Right lung (tissue), 10 donors: ENCODE data around the gene MAT1A. TPM values are rescaled to one million over a fixed set of nuclear protein-coding genes. Genes with fewer than 3 reads are reported as not detected.
A peak's percentile ranks its signal among the peaks of the same experiment; 100 is the strongest.
"Not testable (repeated sequence)": the region's sequence is repeated elsewhere in the genome, so short reads cannot be mapped to it uniquely, and the experiment has no call there.

ENCODE experiments used
- DNase-seq, 2 donors: peaks; one replicate each; pipeline ENCODE4 v3.0.0-alpha.2; 2013
- long read RNA-seq, 8 donors: transcript quantifications; one replicate each; lab custom pipeline, GENCODE V29; 2026
- polyA plus RNA-seq, 5 donors: library from polyadenylated mRNA; unstranded; fragments of 120-200 nt; gene quantifications; one replicate each; pipeline versions ENCODE4 v1.2.1 to v1.2.3, GENCODE V29; 2013; ENCODE audit warnings: inconsistent platforms in 1 of 5, low replicate concordance in 1 of 5; ENCODE audit not compliant: insufficient read length in 5 of 5, insufficient read depth in 1 of 5

The MAT1A gene
- under 1 TPM; 0.51 to 0.90 (median 0.60) TPM for polyA plus RNA-seq
- long read RNA-seq, donor 1: 0 reads
- long read RNA-seq, donor 2: 0 reads
- long read RNA-seq, donor 3: 0 reads
- long read RNA-seq, donor 4: 0 reads
- long read RNA-seq, donor 5, partial matches to known transcripts: 0 of 1 reads
- long read RNA-seq, donor 5, other reads (novel, unspliced or antisense): 0 of 1 reads
- long read RNA-seq, donor 6: 0 reads
- long read RNA-seq, donor 7: 0 reads
- long read RNA-seq, donor 8: 0 reads

DNA sequence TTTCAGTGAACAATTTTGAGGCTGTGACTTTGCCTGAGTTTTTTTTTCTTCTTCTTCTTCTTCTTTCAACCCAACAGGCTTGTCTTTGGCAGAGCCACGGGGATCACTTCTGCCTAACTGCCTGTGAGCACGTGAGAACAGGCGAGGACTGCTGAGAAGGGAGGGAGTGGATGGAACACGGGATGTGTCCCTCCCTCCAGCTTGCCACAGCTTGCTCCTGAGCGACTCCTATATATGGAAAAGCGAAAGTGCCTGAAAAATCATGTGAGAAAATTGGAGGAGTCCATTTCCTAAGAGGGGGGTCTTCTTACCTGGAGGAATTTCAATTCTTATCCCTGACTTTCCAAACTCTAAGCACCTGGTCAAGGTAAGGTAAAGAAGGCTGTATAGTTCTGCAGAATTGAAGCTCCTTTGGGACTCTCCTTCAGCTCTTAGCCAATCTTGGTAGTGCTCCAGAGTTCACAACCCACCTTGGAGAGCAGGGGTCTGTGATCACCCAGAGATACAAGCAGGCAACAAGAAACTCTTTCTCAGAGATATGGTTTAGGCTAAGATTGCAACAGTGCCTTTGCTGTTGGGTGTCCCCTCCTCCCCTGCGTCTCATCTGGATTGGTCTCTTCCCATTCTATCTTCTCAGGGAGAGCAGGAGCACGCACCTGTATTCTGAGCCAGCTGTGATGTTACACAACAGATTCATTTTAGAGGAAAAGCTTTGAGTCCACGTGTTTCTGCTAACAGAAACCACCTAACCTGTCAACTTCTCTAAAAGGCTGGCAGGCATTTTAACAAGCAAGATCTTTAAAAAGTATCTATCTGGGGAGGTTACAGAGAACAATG lies at the start of gene MAT1A:
TSS of gene MAT1A (minus strand) at position 208 of the 837 bp plus-strand sequence. CDS start 235 bp downstream, outside the sequence.
- peak in 1 of 2 donors; percentile 2 for DNase-seq

- DNase-seq: no peak
Measured at GRCh38 chr10:80333983-80334382, 44.5 kb upstream of the MAT1A start.

DNA sequence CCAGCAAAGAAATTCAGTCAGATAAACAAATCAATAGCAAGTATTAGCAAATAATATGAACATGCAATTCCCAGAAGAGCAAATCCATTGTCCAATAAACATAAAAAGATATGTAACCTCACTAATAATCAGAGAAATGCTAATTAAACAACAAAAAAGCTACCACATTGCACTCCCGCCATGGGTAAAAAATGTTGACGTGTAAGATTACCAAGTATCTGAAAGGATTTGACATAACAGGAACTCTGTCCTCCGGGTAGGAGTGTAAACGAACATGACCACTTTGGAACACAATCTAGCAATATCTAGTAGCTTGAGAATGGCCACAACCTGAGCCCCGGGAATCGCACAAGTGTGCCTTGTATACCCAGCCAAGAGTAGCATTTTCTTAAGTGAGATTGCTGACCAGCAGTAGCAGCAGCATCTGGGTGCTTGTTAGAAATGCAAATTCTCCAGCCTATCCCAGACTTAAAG lies 35.5 kb upstream of the MAT1A start:
- no peak for DNase-seq

DNA sequence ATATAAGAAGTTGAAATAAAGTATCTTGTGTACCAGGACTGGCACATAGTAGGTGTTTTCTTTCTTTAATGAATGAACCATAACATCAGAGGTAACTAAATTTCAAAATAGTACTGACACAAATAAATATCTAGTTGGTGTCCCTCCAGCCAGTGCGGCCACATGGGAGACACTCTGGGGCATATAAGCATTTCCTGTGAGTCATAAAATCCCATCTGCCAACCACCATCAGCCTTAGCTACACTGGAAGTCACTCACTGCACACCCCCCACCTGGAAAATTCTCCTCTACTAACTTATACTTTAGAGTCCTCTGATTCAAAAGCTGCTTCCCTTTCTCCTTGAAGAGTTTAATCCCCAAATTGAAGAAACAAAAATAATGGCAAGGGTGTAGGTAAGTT lies 34.6 kb upstream of the MAT1A start:
- no peak for DNase-seq

DNA sequence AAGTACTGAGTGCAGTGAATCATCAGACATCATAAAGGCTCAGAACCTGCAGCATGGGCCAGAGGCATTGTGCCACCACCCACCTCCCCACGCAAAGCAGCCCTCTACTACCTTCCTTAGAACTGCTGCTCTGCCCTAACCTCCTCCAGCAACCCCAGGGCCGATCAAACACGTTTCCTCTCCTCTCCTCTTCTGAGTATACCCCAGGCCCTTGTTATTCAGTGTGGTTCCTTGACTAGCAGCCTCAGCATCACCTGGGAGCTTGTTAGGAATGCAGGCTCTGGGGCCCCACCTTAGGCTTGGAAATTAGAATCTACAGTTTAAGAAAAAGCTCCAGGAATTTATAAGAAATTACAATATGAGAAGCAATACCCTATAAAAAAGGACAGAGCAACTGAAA lies 33.9 kb upstream of the MAT1A start:
- DNase-seq: no peak

DNA sequence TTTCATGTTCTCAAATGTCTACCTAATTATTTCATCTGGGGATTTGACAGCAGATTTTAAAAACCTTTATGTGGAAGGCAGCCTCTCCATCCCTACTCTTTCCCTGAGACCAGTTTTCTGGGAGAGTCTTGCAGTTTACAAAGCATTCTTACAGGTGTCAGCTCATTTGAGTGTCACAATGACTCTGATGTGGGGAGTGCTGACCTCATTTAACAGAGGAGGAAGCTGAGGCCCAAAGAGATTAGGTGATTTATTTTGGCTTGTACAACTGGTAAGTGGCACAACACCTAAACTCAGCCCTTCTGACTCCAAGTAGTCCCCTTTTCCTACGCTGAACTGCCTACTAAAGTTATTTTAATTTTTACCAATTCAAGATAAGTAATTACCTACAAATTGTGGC lies 33.3 kb upstream of the MAT1A start:
- DNase-seq: no peak

DNA sequence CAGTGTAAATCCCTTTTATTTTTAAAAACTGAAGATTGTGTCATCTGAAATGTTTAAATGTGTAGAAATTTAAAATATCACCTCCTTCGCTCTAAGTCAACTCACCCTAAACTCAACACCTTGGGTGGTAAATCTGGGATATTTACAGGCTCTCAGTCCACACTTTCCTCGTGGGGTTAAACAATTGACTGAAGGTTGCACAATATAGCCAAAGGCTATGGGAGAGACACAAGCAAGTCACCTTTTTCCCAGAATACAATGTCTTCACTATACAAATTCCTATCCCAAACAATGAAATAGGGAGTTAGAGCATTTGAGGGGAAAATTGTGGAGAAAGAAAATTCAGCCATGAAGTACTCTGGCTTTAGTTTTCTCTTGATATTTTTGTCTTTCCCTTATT lies 32.7 kb upstream of the MAT1A start:
- DNase-seq: no peak

GRCh38 chr10:80321183-80321582 lies 31.7 kb upstream of the MAT1A start:
- no peak for DNase-seq

DNA sequence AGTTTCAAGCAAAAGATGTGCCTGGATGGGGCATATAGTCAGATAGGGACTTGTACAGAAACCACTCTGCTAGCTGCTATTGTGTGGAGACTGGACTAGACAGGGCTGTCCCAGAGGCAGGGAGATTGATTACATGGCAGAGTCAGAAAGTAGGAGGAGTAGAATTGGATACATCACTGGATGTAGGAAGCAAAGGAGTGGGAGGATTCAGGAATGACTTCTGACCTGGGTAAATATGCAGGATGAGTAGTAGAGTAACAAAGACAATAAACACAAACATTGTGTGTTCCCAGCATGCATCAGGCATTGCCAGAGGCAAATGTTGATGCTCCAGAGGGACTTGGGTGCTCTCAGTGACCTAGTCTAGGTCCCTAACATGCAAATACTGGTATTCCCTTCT lies 30.9 kb upstream of the MAT1A start:
- no peak for DNase-seq

DNA sequence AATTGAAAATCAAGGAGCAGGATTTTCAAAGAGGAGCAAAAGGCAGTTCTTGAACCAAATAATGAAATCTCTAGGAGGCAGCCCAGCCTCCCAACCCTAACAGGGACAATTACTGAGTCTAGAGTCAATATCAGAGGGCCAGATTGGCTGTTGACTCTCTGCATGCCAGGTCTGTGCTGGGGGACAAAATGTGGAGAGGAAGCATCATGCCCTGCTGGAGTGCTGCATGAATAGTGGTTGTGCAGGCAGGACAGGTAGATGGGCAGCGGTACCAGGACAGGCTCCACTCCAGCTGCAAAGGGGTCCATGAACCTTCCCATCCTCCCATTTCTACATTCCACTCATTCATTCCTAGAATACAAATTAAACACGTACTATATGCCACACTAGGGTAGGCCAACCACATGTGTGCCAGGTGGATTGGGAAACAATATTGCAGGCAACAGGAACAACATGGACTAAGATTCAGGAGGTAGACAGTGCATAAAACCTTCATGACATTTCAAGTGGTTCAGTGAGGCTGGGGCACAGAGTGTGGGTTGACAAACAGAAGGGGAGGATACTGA lies 30.4 kb upstream of the MAT1A start:
- DNase-seq: no peak

- no peak for DNase-seq
Measured at GRCh38 chr10:80319318-80319717, 29.9 kb upstream of the MAT1A start.

- DNase-seq: no peak
Measured at GRCh38 chr10:80318742-80319141, 29.3 kb upstream of the MAT1A start.

GRCh38 chr10:80315391-80315790 lies 25.9 kb upstream of the MAT1A start:
- no peak for DNase-seq

- no peak for DNase-seq
Measured at GRCh38 chr10:80313523-80313922, 24.1 kb upstream of the MAT1A start.

- not testable (repeated sequence) for DNase-seq
Measured at GRCh38 chr10:80305989-80306388, 16.5 kb upstream of the MAT1A start.

DNA sequence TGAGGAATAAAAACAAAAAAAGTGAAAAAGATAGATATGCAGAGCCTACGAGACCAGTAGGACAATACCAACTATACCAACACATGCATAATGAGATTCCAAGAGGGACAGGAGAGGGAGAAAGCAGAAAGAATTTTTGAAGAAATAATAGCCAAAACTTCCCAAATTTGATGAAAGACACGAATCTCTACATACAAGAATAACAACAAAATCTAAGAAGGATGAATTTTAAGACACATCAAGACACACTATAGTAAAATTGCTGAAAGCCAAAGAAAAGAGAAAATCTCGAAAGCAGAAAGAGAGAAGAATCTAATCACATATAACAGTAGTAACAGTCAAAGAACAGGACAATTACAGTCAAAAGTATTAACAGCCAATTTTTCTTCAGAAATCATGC lies 7.5 kb upstream of the MAT1A start:
- no peak for DNase-seq

DNA sequence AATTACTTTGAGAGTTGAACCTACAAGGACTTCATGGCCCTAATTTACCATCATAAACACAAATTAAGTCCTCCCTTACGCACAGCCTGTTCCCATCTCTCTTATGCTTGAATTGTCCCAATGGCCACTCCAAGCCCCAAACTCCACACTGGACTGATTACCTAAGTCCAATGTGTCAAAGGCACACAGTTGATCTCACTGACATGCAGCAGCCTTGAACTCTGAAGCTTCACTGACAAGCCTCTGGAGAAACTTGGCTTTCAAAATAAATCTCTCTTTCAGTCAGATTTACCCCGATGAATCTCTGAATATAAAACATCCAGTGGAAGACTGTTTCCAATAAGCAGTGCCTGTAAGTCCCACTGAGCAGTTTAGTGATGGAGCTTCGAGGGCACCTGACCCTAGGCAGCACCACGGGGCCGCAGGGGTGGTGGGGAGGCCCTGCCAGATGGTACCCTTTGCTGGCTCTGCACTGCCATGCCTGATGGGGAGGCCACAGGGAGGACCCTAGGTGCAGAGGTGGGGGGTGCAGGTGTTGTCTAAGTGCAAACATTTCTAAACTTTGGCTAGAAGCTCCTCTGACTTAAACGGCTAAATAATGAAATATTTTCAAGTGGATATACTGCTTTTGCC lies 3.3 kb upstream of the MAT1A start:
- no peak for DNase-seq

DNA sequence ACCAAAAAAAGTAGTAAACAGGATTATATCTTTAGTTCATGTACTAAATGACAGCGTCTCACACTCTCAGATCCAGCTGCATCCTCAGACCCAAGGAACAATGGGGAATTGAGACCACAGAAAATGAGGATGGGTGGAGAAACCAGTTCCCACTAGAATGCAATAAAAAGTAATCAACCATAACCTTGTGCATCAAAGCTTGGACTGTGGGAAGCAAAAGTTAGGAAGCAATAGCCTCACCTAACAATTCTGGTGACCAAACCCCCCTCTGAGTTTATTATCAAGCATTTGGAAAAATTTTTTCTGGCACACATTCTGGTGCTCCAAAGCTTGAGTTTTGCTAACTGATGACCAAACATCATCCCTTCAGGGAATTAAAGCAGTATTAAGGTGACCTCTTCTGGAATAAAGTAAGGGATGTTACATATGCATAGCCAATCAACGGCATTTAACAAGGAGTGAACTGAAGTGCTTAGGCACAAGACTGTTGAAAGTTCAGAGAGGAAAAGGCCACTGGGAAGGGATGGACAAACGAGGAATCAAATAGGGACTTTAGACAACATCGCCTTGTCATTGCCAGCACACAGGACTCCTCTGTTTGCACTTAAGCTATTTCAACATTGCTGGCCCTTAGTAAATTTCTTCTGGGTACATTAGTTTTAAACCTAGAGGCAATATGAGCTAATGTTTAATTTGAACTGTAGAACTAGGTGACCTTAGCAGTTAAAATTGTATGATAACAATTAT lies 1.2 kb upstream of the MAT1A start:
- DNase-seq: no peak

DNA sequence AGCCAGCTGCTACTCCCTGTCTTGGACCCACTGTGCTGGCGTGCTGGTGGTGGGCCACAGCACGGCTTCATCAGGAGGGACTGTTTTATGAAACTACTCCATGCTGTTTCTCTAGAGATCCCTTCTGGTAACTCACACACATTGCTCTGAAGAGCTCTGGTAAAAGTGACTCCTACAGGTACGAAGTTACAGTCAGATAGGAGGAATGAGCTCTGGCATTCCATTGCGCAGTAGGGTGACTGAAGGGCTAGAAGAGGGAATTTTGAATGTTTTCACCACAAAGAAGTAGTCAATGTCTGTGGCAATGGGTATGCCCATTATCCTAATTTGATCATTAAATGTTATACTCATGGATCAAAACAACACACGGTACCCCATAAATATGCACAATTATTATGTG lies 609 bp downstream of the MAT1A start:
- no peak for DNase-seq

GRCh38 chr10:80284522-80284921 lies 4.9 kb downstream of the MAT1A start:
- DNase-seq: no peak

GRCh38 chr10:80283536-80284199 lies 5.8 kb downstream of the MAT1A start:
- no peak for DNase-seq
